ENCODE measurements around the gene INVS.

The INVS gene

DNA sequence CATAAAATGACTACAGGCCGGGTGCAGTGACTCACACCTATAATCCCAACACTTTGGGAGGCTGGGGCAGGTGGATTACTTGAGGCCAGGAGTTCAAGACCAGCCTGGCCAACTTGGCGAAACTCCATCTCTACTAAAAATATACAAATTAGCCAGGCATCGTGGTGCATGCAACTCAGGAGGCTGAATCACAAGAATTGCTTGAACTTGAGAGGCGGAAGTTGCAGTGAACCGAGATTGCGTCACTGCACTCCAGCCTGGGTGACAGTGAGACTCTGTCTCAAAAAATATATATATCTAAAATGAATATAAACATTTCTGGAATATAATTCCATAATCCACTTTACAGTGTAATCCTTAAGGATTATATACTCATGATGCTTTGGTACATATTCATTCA, 187.2 kb downstream of the INVS start:
- Histone ChIP-seq H3K4me3 (ENCODE audit: low read length) (no peak overlapping the region), H3K4me1 (ENCODE audit: control insufficient read depth, insufficient read depth, low read length) (no peaks in the 10 kb centered on the region), H3K9me3 (ENCODE audit: control insufficient read depth, insufficient read depth, low read length) (no peaks in the 10 kb centered on the region; the same call in 1 of the 2 replicates), H3K27ac (ENCODE audit: low read length) (no peak overlapping the region), H3K36me3 (ENCODE audit: control insufficient read depth, insufficient read depth, low read length) (no peaks in the 10 kb centered on the region), H3K27me3 (ENCODE audit: control insufficient read depth, insufficient read depth, low read length) (no peaks in the 10 kb centered on the region)
- DNase-seq (ENCODE audit: low read depth, low spot score): no peak
- no CpG with 5 or more reads among the region's 6 CpGs for WGBS (ENCODE audit: insufficient coverage, insufficient read length)

DNA sequence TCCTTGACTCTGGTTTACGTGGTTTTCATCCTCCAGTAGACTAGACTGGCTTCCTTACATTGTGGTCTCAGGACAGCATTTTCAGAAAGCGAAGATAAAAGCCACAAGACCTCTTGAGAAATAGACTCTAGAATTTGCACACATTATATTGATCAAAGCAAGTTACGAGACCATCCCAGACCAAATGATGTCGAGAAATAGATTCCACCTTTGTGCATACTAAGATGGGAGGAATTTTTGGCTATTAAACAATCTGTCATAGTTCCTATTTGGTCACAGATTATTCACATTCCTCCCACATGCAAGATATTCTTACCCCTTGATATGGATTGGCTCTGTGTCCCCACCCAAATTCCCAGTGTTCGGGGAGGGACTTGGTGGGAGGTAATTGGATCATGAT, 188.1 kb downstream of the INVS start:
- H3K27ac ChIP-seq (ENCODE audit: low read length): no peak overlapping the region
- no peaks in the 10 kb centered on the region for H3K4me1 ChIP-seq (ENCODE audit: control insufficient read depth, insufficient read depth, low read length)
- no peaks in the 10 kb centered on the region for H3K36me3 ChIP-seq (ENCODE audit: control insufficient read depth, insufficient read depth, low read length)
- DNase-seq (ENCODE audit: low read depth, low spot score): no peak
- H3K9me3 ChIP-seq (ENCODE audit: control insufficient read depth, insufficient read depth, low read length): no peaks in the 10 kb centered on the region; the same call in 1 of the 2 replicates
- WGBS (ENCODE audit: insufficient coverage, insufficient read length): no CpG with 5 or more reads among the region's 5 CpGs
- no peak overlapping the region for H3K4me3 ChIP-seq (ENCODE audit: low read length)
- no peaks in the 10 kb centered on the region for H3K27me3 ChIP-seq (ENCODE audit: control insufficient read depth, insufficient read depth, low read length)

DNA sequence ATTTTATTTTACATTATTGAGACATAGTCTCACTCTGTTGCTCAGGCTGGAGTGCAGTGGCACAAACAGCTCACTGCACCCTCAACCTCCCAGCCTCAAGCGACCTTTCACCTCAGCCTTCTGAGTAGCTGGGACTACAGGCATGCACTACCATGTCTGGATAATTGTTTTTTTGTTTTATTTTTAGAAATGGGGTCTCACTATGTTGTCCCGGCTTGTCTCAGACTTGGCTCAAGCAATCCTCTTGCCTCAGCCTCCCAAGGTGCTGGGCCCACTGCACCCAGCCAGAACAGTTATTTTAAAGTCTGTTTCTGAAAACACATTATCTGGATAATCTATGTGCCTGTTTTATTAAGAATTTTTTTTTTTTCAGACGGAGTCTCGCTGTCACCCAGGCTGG, 191.7 kb downstream of the INVS start:
- Histone ChIP-seq H3K4me1 (ENCODE audit: control insufficient read depth, insufficient read depth, low read length) (no peaks in the 10 kb centered on the region), H3K9me3 (ENCODE audit: control insufficient read depth, insufficient read depth, low read length) (no peaks in the 10 kb centered on the region; the same call in 1 of the 2 replicates), H3K27me3 (ENCODE audit: control insufficient read depth, insufficient read depth, low read length) (no peaks in the 10 kb centered on the region), H3K4me3 (ENCODE audit: low read length) (no peak overlapping the region), H3K36me3 (ENCODE audit: control insufficient read depth, insufficient read depth, low read length) (no peaks in the 10 kb centered on the region), H3K27ac (ENCODE audit: low read length) (no peak overlapping the region)
- no peak for DNase-seq (ENCODE audit: low read depth, low spot score)
- no CpG with 5 or more reads among the region's 4 CpGs for WGBS (ENCODE audit: insufficient coverage, insufficient read length)

DNA sequence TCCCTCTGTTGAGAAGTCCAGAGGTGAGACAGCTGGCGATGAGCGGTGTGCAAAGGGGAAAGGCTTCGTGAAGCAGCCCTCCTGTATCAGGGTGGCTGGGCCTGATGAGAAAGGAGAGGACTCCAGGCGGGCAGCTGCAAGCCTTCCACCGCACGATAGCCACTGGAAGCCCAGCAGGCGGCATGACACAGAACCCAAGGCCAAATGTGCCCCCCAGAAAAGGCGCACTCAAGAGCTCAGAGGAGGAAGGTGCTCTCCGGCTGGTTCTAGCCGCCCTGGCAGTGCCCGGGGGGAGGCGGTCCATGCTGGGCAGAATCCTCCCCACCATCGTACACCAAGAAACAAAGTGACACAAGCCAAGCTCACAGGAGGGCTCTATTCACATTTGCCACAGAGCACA, 193.4 kb downstream of the INVS start:
- Histone ChIP-seq H3K9me3 (ENCODE audit: control insufficient read depth, insufficient read depth, low read length) (no peaks in the 10 kb centered on the region; the same call in 1 of the 2 replicates), H3K36me3 (ENCODE audit: control insufficient read depth, insufficient read depth, low read length) (no peaks in the 10 kb centered on the region), H3K4me3 (ENCODE audit: low read length) (no peak overlapping the region), H3K27me3 (ENCODE audit: control insufficient read depth, insufficient read depth, low read length) (no peaks in the 10 kb centered on the region), H3K27ac (ENCODE audit: low read length) (no peak overlapping the region), H3K4me1 (ENCODE audit: control insufficient read depth, insufficient read depth, low read length) (no peaks in the 10 kb centered on the region)
- DNase-seq (ENCODE audit: low read depth, low spot score): no peak
- no CpG with 5 or more reads among the region's 13 CpGs for WGBS (ENCODE audit: insufficient coverage, insufficient read length)

DNA sequence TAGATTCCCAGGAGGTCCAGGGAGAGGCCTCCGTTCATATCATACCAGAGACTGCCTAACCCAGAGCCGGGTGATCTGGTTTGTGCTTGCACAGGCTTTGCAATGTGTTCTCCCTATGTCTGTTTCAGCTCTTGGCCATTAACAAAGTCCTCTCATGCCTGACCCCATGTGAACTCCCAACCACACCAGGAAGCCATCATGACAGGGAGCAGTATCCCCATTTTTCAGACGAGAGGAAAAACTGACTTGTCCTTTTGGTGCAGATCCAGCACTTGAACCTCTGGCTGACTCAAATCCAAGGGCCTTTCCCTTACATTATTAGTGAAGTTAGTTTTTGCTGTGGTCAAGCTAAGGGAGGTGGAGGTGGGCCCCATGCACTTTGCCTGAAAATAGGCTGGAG, 195.3 kb downstream of the INVS start:
- DNase-seq (ENCODE audit: low read depth, low spot score): no peak
- no peaks in the 10 kb centered on the region for H3K27me3 ChIP-seq (ENCODE audit: control insufficient read depth, insufficient read depth, low read length)
- no peak overlapping the region for H3K4me3 ChIP-seq (ENCODE audit: low read length)
- no peak overlapping the region for H3K27ac ChIP-seq (ENCODE audit: low read length)
- H3K36me3 ChIP-seq (ENCODE audit: control insufficient read depth, insufficient read depth, low read length): no peaks in the 10 kb centered on the region
- WGBS (ENCODE audit: insufficient coverage, insufficient read length): no CpG with 5 or more reads among the region's 3 CpGs
- H3K4me1 ChIP-seq (ENCODE audit: control insufficient read depth, insufficient read depth, low read length): no peaks in the 10 kb centered on the region
- H3K9me3 ChIP-seq (ENCODE audit: control insufficient read depth, insufficient read depth, low read length): no peaks in the 10 kb centered on the region

DNA sequence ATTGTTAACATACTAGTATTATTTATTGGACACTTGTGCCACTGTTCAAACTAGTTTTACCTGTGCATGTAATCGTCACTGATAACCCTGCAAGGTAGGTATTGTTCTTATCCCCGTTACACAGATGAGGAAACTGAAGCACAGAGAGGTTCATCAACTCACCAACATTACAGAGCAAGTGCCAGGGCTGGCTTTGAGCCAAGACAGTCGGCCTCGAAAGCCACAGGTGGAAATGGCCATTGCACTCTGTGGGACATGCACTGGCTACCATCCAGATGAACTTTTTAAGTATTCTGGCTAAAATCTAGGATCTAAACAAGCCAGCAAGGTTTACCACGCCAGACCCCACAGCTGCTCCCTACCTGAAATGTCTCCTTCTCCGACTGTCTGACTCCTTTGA, 195.8 kb downstream of the INVS start:
- DNase-seq (ENCODE audit: low read depth, low spot score): no peak
- H3K4me1 ChIP-seq (ENCODE audit: control insufficient read depth, insufficient read depth, low read length): no peaks in the 10 kb centered on the region
- whole genome bisulfite sequencing (ENCODE audit: insufficient coverage, insufficient read length): no CpG with 5 or more reads among the region's 6 CpGs
- H3K36me3 ChIP-seq (ENCODE audit: control insufficient read depth, insufficient read depth, low read length): no peaks in the 10 kb centered on the region
- H3K4me3 ChIP-seq (ENCODE audit: low read length): no peak overlapping the region
- no peak overlapping the region for H3K27ac ChIP-seq (ENCODE audit: low read length)
- H3K9me3 ChIP-seq (ENCODE audit: control insufficient read depth, insufficient read depth, low read length): no peaks in the 10 kb centered on the region
- H3K27me3 ChIP-seq (ENCODE audit: control insufficient read depth, insufficient read depth, low read length): no peaks in the 10 kb centered on the region

DNA sequence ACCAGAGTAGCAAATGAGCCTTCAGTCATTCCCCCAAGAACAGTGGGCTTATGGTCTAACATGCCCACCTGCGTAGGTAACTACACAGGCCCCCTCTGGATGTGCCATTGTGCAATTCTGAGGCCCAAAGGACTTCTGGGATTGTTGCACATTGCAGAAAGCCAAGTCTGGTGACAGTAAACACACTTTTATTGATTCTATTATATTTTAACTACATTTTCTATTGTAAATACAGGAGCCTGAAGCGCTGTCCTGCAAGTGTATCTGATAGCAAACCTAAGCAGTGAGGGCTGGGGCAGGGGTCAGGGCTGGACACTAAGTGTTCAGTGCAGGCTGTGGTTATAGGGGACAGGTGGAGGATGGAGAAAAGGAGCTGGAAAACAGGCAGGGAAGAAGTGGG, 196.2 kb downstream of the INVS start:
- Histone ChIP-seq H3K4me3 (ENCODE audit: low read length) (no peak overlapping the region), H3K9me3 (ENCODE audit: control insufficient read depth, insufficient read depth, low read length) (no peaks in the 10 kb centered on the region), H3K27ac (ENCODE audit: low read length) (no peak overlapping the region), H3K27me3 (ENCODE audit: control insufficient read depth, insufficient read depth, low read length) (no peaks in the 10 kb centered on the region), H3K4me1 (ENCODE audit: control insufficient read depth, insufficient read depth, low read length) (no peaks in the 10 kb centered on the region), H3K36me3 (ENCODE audit: control insufficient read depth, insufficient read depth, low read length) (no peaks in the 10 kb centered on the region)
- no CpG with 5 or more reads among the region's 2 CpGs for WGBS (ENCODE audit: insufficient coverage, insufficient read length)
- no peak for DNase-seq (ENCODE audit: low read depth, low spot score)

DNA sequence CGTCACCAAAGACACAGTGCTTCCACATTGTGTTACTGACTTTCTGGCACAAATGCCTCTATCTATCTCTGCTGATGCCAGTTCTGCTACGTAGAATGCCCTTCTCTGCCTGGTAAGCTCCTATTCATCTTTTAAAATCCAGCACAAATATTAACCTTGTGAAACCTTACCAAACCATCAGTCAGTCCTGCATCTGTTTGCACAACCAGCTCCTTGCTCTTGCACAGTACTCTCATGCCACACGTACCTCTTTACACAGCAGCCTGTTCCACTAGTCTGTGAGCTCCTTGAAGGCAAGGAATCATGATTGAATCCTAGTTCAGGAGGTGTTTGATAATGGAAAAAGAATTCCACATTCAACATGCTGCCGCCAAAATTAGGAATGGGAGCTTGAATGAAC, 197.4 kb downstream of the INVS start:
- no peaks in the 10 kb centered on the region for H3K4me1 ChIP-seq (ENCODE audit: control insufficient read depth, insufficient read depth, low read length)
- peaks cover 6% of the 10 kb centered on the region; the same call in 1 of the 2 replicates for H3K36me3 ChIP-seq (ENCODE audit: control insufficient read depth, insufficient read depth, low read length)
- H3K27ac ChIP-seq (ENCODE audit: low read length): no peak overlapping the region
- WGBS (ENCODE audit: insufficient coverage, insufficient read length): no CpG with 5 or more reads among the region's 4 CpGs
- no peaks in the 10 kb centered on the region for H3K9me3 ChIP-seq (ENCODE audit: control insufficient read depth, insufficient read depth, low read length)
- no peak for DNase-seq (ENCODE audit: low read depth, low spot score)
- H3K27me3 ChIP-seq (ENCODE audit: control insufficient read depth, insufficient read depth, low read length): no peaks in the 10 kb centered on the region
- H3K4me3 ChIP-seq (ENCODE audit: low read length): no peak overlapping the region

DNA sequence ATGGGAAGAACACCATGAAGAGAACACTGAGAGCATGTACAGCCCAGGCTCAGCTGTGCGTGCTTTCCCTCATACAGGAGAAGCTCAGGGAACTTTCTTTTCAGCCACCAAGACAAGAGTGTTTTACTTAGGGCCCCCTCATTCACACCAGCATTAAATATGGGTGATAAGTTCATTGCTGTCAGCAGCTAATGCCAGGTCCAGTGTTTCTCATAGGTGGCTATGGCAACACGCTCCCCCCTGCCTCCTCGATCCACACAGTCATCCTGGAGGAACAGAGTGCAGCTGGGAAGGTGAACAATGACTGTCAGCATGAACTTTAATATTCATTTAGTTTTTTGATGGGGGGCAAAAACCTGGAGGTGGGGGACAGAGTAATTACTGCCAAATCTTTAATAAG, 199.3 kb downstream of the INVS start:
- H3K4me3 ChIP-seq (ENCODE audit: low read length): no peak overlapping the region
- no peaks in the 10 kb centered on the region for H3K27me3 ChIP-seq (ENCODE audit: control insufficient read depth, insufficient read depth, low read length)
- H3K36me3 ChIP-seq (ENCODE audit: control insufficient read depth, insufficient read depth, low read length): peaks cover 15% of the 10 kb centered on the region; the same call in 1 of the 2 replicates
- no peaks in the 10 kb centered on the region for H3K4me1 ChIP-seq (ENCODE audit: control insufficient read depth, insufficient read depth, low read length)
- DNase-seq (ENCODE audit: low read depth, low spot score): no peak
- no peak overlapping the region for H3K27ac ChIP-seq (ENCODE audit: low read length)
- H3K9me3 ChIP-seq (ENCODE audit: control insufficient read depth, insufficient read depth, low read length): no peaks in the 10 kb centered on the region
- no CpG with 5 or more reads among the region's 3 CpGs for WGBS (ENCODE audit: insufficient coverage, insufficient read length)

DNA sequence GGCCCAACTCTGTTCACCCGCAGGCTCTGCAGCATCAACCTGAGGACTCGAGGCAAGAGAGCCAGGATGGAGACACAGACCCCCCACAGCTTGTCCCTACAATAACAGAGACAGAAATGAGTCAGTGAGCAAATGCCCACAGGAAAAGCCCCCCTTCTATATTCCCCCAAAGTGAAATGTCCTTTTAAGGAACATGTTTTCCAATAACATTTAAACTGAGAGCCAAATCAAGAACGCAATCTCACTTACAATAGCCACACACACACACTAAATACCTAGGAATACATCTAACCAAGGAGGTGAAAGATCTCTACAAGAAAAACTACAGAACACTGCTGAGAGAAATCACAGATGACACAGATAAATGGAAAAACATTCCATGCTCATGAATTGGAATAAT, 204.7 kb downstream of the INVS start:
- Histone ChIP-seq H3K4me3 (ENCODE audit: low read length) (no peak overlapping the region), H3K27ac (ENCODE audit: low read length) (no peak overlapping the region), H3K27me3 (ENCODE audit: control insufficient read depth, insufficient read depth, low read length) (no peaks in the 10 kb centered on the region), H3K9me3 (ENCODE audit: control insufficient read depth, insufficient read depth, low read length) (no peaks in the 10 kb centered on the region), H3K36me3 (ENCODE audit: control insufficient read depth, insufficient read depth, low read length) (peaks cover 15% of the 10 kb centered on the region; the same call in 1 of the 2 replicates), H3K4me1 (ENCODE audit: control insufficient read depth, insufficient read depth, low read length) (no peaks in the 10 kb centered on the region)
- WGBS (ENCODE audit: insufficient coverage, insufficient read length): no CpG with 5 or more reads among the region's 3 CpGs
- DNase-seq (ENCODE audit: low read depth, low spot score): no peak

DNA sequence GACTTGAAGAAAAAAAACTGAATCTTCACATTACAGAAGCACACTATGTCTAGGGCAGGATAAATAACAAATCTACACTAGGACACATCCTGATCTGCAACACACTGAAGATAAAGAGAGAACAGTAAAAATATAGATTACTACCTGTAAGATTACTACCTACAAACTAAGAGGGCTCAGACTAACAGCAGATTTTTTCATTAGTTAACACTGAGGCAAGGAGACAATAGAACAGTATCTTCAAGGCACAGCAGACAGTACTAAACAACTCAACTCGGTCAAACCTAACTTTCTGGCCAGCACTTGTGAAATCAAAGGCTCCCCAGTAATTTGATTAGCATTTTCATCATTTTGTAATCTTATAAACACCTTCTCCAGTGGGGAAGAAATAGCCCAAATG, 207.2 kb downstream of the INVS start:
- H3K4me1 ChIP-seq (ENCODE audit: control insufficient read depth, insufficient read depth, low read length): no peaks in the 10 kb centered on the region
- H3K27ac ChIP-seq (ENCODE audit: low read length): no peak overlapping the region
- no CpG with 5 or more reads among the region's 1 CpG for WGBS (ENCODE audit: insufficient coverage, insufficient read length)
- H3K4me3 ChIP-seq (ENCODE audit: low read length): no peak overlapping the region
- H3K36me3 ChIP-seq (ENCODE audit: control insufficient read depth, insufficient read depth, low read length): peaks cover 12% of the 10 kb centered on the region; the same call in 1 of the 2 replicates
- no peak for DNase-seq (ENCODE audit: low read depth, low spot score)
- no peaks in the 10 kb centered on the region for H3K27me3 ChIP-seq (ENCODE audit: control insufficient read depth, insufficient read depth, low read length)
- H3K9me3 ChIP-seq (ENCODE audit: control insufficient read depth, insufficient read depth, low read length): no peaks in the 10 kb centered on the region
